Peyer's patch (tissue), 4 donors: ENCODE data around the gene UBE2E2.
"Not testable (repeated sequence)": the region's sequence is repeated elsewhere in the genome, so short reads cannot be mapped to it uniquely, and the experiment has no call there.

ENCODE experiments used
- CTCF ChIP-seq, 6 experiments: fragments of 450-650 bp in 4 of 6; fragments of 200-600 bp in 2 of 6; sonication (generic) in 1 of 6; IDR thresholded peaks; one replicate each; pipeline ENCODE4 v1.5.1; 2017 to 2019; ENCODE audit warnings: antibody characterized with exemption in 6 of 6, mild to moderate bottlenecking in 3 of 6, moderate library complexity in 1 of 6
- POLR2A ChIP-seq, 2 donors: fragments of 450-650 bp; IDR thresholded peaks; one replicate each; pipeline ENCODE4 v1.5.1; 2017; ENCODE audit warnings: antibody characterized with exemption in 2 of 2, mild to moderate bottlenecking in 2 of 2, moderate library complexity in 2 of 2

- not testable (repeated sequence) for TF ChIP-seq CTCF, POLR2A (IDR thresholded peaks at IDR 0.05)
These were observed 133.7 kb downstream of the UBE2E2 start for GRCh38 chr3:23336853-23337252.
